ENCODE data around the gene ENTPD5. TPM values are rescaled to one million over a fixed set of nuclear protein-coding genes. Genes with fewer than 3 reads are reported as not detected.
"Not testable (repeated sequence)": the region's sequence is repeated elsewhere in the genome, so short reads cannot be mapped to it uniquely, and the experiment has no call there.

Gene ENTPD5
- total RNA-seq, 1 donor from 2014 or later: 12.2 TPM

GRCh38 chr14:74022346-74022745, 3.3 kb upstream of the ENTPD5 start:
- DNase-seq: no peak
- Mint-ChIP-seq H3K36me3 (ENCODE audit: low read depth) (no peaks in the 10 kb centered on the region), H3K4me3 (no peak overlapping the region), H3K9me3 (no peaks in the 10 kb centered on the region), H3K4me1 (peaks cover 13% of the 10 kb centered on the region), H3K27ac (no peak overlapping the region), H3K27me3 (no peaks in the 10 kb centered on the region)
- intact Hi-C loops (cut with micrococcal nuclease): no loop called here

GRCh38 chr14:74019408-74020137, 485 bp upstream of the ENTPD5 start:
- intact Hi-C loops (cut with micrococcal nuclease): loop anchor here (1.0 to 5.0 kb wide), 6 partner anchors 65 to 529 kb away; partner anchors contain the start of genes ALDH6A1, COQ6, FAM161B and LIN52
- H3K9me3 Mint-ChIP-seq: no peaks in the 10 kb centered on the region
- H3K4me3 Mint-ChIP-seq: peak overlapping the region; percentile 92
- H3K36me3 Mint-ChIP-seq (ENCODE audit: low read depth): no peaks in the 10 kb centered on the region
- peak; percentile 61 for DNase-seq
- H3K27ac Mint-ChIP-seq: peak overlapping the region; percentile 73
- no peaks in the 10 kb centered on the region for H3K27me3 Mint-ChIP-seq
- peaks cover 17% of the 10 kb centered on the region for H3K4me1 Mint-ChIP-seq

DNA sequence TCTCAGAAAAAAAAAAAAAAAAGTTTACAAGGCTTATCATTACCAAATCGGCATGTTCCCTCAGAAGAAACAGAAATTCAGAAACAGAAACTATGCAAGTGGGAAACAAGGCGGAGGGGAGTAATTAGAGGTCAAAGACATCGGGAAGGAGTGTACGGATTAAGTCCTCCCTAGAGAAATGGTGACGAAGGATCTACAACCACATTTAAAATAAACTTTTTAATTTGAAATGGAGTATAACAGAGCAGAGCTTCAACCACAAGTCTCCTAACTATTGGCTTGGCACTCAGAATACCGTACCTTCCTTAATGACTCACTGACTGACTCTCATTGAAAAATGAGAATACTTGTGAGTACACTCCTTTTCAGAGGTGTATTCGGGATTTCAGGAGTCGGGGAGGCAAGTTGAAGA, 908 bp downstream of the ENTPD5 start:
- peak; percentile 60 for DNase-seq
- Mint-ChIP-seq H3K9me3 (no peaks in the 10 kb centered on the region), H3K36me3 (ENCODE audit: low read depth) (peaks cover 5% of the 10 kb centered on the region), H3K4me3 (peak overlapping the region; percentile 92), H3K4me1 (peaks cover 17% of the 10 kb centered on the region), H3K27ac (peak overlapping the region; percentile 97), H3K27me3 (no peaks in the 10 kb centered on the region)
- intact Hi-C loops (cut with micrococcal nuclease): loop anchor here (2.0 to 5.0 kb wide), 4 partner anchors 131 to 527 kb away; partner anchors contain the start of genes PNMA1, RIOX1 and ZNF410

GRCh38 chr14:74015963-74016362, 3.1 kb downstream of the ENTPD5 start:
- Mint-ChIP-seq H3K9me3 (no peaks in the 10 kb centered on the region), H3K4me1 (peaks cover 17% of the 10 kb centered on the region), H3K27ac (no peak overlapping the region), H3K27me3 (no peaks in the 10 kb centered on the region), H3K36me3 (ENCODE audit: low read depth) (peaks cover 9% of the 10 kb centered on the region), H3K4me3 (no peak overlapping the region)
- intact Hi-C loops (cut with micrococcal nuclease): loop anchor here (5.0 kb wide), 1 partner anchor 304 kb away; the partner anchor contains the start of gene PNMA1
- no peak for DNase-seq

DNA sequence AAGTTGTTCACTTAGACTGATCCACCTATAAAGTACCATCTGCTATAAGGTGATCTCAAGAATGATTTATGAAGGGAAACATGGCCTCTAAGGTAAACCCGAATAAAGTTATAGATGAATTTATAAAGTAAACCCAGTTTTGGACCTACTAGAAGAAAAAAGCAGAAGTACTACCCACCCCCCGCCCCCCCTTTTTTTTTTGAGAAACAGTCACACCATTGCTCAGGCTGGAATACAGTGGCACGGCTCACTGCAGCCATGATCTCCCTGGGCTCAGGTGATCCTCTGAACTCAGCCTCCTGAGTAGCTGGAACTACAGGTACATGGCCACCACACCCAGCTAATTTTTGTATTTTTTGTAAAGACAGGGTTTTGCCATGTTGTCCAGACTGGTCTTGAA, 3.9 kb downstream of the ENTPD5 start:
- H3K4me1 Mint-ChIP-seq: peaks cover 17% of the 10 kb centered on the region
- H3K27me3 Mint-ChIP-seq: no peaks in the 10 kb centered on the region
- peaks cover 10% of the 10 kb centered on the region for H3K36me3 Mint-ChIP-seq (ENCODE audit: low read depth)
- H3K4me3 Mint-ChIP-seq: no peak overlapping the region
- DNase-seq: no peak
- no peak overlapping the region for H3K27ac Mint-ChIP-seq
- H3K9me3 Mint-ChIP-seq: no peaks in the 10 kb centered on the region
- intact Hi-C loops (cut with micrococcal nuclease): loop anchor here (5.0 kb wide), 1 partner anchor 303 kb away; the partner anchor contains the start of gene PNMA1

GRCh38 chr14:74014299-74014698, 4.8 kb downstream of the ENTPD5 start:
- DNase-seq: no peak
- intact Hi-C loops (cut with micrococcal nuclease): no loop called here
- Mint-ChIP-seq H3K4me1 (peaks cover 11% of the 10 kb centered on the region), H3K27ac (no peak overlapping the region), H3K4me3 (no peak overlapping the region), H3K36me3 (ENCODE audit: low read depth) (peaks cover 10% of the 10 kb centered on the region), H3K27me3 (no peaks in the 10 kb centered on the region), H3K9me3 (no peaks in the 10 kb centered on the region)

- H3K4me3 Mint-ChIP-seq: no peak overlapping the region
- peaks cover 14% of the 10 kb centered on the region for H3K36me3 Mint-ChIP-seq (ENCODE audit: low read depth)
- no peaks in the 10 kb centered on the region for H3K4me1 Mint-ChIP-seq
- H3K27me3 Mint-ChIP-seq: no peaks in the 10 kb centered on the region
- intact Hi-C loops (cut with micrococcal nuclease): no loop called here
- no peak for DNase-seq
- no peaks in the 10 kb centered on the region for H3K9me3 Mint-ChIP-seq
- H3K27ac Mint-ChIP-seq: no peak overlapping the region
Observed at GRCh38 chr14:74008843-74009499, 10.1 kb downstream of the ENTPD5 start.

- H3K9me3 Mint-ChIP-seq; H3K4me1 Mint-ChIP-seq; intact Hi-C loops (cut with micrococcal nuclease); H3K4me3 Mint-ChIP-seq; H3K27ac Mint-ChIP-seq; H3K27me3 Mint-ChIP-seq; DNase-seq: not testable (repeated sequence)
- H3K36me3 Mint-ChIP-seq (ENCODE audit: low read depth): peaks cover 12% of the 10 kb centered on the region
Observed at GRCh38 chr14:74005664-74006063, 13.4 kb downstream of the ENTPD5 start.

- DNase-seq: no peak
- peaks cover 7% of the 10 kb centered on the region for H3K36me3 Mint-ChIP-seq (ENCODE audit: low read depth)
- H3K9me3 Mint-ChIP-seq: no peaks in the 10 kb centered on the region
- no peak overlapping the region for H3K27ac Mint-ChIP-seq
- H3K4me1 Mint-ChIP-seq: no peaks in the 10 kb centered on the region
- H3K27me3 Mint-ChIP-seq: no peaks in the 10 kb centered on the region
- intact Hi-C loops (cut with micrococcal nuclease): no loop called here
- no peak overlapping the region for H3K4me3 Mint-ChIP-seq
Observed at GRCh38 chr14:73998726-73999125, 20.4 kb downstream of the ENTPD5 start.

GRCh38 chr14:73997944-73998447, 21.1 kb downstream of the ENTPD5 start:
- Mint-ChIP-seq H3K36me3 (ENCODE audit: low read depth) (peaks cover 3% of the 10 kb centered on the region), H3K4me1 (no peaks in the 10 kb centered on the region), H3K4me3 (no peak overlapping the region), H3K27ac (no peak overlapping the region), H3K27me3 (no peaks in the 10 kb centered on the region), H3K9me3 (no peaks in the 10 kb centered on the region)
- intact Hi-C loops (cut with micrococcal nuclease): no loop called here
- DNase-seq: no peak

GRCh38 chr14:73997108-73997943, 21.8 kb downstream of the ENTPD5 start:
- no peak for DNase-seq
- H3K36me3 Mint-ChIP-seq (ENCODE audit: low read depth): no peaks in the 10 kb centered on the region
- H3K4me3 Mint-ChIP-seq: no peak overlapping the region
- H3K27me3 Mint-ChIP-seq: no peaks in the 10 kb centered on the region
- H3K27ac Mint-ChIP-seq: no peak overlapping the region
- intact Hi-C loops (cut with micrococcal nuclease): no loop called here
- no peaks in the 10 kb centered on the region for H3K4me1 Mint-ChIP-seq
- H3K9me3 Mint-ChIP-seq: no peaks in the 10 kb centered on the region

- H3K4me1 Mint-ChIP-seq: no peaks in the 10 kb centered on the region
- no peaks in the 10 kb centered on the region for H3K9me3 Mint-ChIP-seq
- H3K36me3 Mint-ChIP-seq (ENCODE audit: low read depth): no peaks in the 10 kb centered on the region
- H3K27me3 Mint-ChIP-seq: no peaks in the 10 kb centered on the region
- H3K4me3 Mint-ChIP-seq: no peak overlapping the region
- H3K27ac Mint-ChIP-seq: no peak overlapping the region
- DNase-seq: no peak
- intact Hi-C loops (cut with micrococcal nuclease): no loop called here
Observed at GRCh38 chr14:73996731-73997107, 22.4 kb downstream of the ENTPD5 start.

DNA sequence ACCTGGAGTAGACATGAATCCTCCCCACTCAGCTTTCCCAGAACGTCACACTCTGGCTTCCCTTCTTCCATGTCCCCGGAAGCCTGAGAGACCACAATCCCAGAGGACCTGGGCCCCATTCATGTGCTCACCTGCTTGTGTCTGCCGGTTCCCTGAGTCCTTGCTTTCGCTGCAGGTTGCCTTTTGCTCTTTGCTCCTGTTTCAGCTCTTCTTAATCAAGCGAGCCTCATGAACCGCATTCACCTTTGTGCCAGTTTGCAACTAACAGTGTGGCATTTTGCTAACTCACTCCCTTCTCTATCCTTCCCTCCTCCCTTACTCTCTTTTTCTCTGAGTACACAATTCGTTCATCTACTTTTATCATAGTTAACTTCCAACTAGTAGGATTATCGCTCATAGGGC, 23.1 kb downstream of the ENTPD5 start:
- Mint-ChIP-seq H3K36me3 (ENCODE audit: low read depth) (no peaks in the 10 kb centered on the region), H3K4me3 (no peak overlapping the region), H3K4me1 (no peaks in the 10 kb centered on the region), H3K9me3 (no peaks in the 10 kb centered on the region), H3K27ac (no peak overlapping the region), H3K27me3 (no peaks in the 10 kb centered on the region)
- DNase-seq: no peak
- intact Hi-C loops (cut with micrococcal nuclease): no loop called here
